GM19240 (cell line): ENCODE measurements around the gene ESRP2.

Experiments used
- DNase-seq: peaks from one replicate; pipeline ENCODE4 v3.0.0; 2011; ENCODE audit warnings: low spot score; ENCODE audit not compliant: insufficient read length

ESRP2 gene

GRCh38 chr16:68264128-68265077 lies 28.5 kb upstream of the ESRP2 start, which contains the start of gene SLC7A6:
Gene SLC7A6 (plus strand): TSS chr16:68264526. CDS start chr16:68274727, 10,201 bp downstream.
- peak; percentile 87 for DNase-seq

GRCh38 chr16:68263559-68264127 lies 27.7 kb upstream of the ESRP2 start:
- DNase-seq = no peak

GRCh38 chr16:68259007-68259825 lies 23.3 kb upstream of the ESRP2 start:
- DNase-seq = no peak

- no peak for DNase-seq
Measured at GRCh38 chr16:68257906-68258800, 22.2 kb upstream of the ESRP2 start.

GRCh38 chr16:68257251-68257905 lies 21.5 kb upstream of the ESRP2 start:
- peak; percentile 72 for DNase-seq

- no peak for DNase-seq
Measured at GRCh38 chr16:68255712-68256111, 19.8 kb upstream of the ESRP2 start.

- no peak for DNase-seq
Measured at GRCh38 chr16:68253721-68254120, 17.8 kb upstream of the ESRP2 start.

GRCh38 chr16:68252383-68252782 lies 16.5 kb upstream of the ESRP2 start:
- no peak for DNase-seq

- DNase-seq = no peak
Measured at GRCh38 chr16:68251832-68252231, 15.9 kb upstream of the ESRP2 start.

GRCh38 chr16:68250951-68251350 lies 15.0 kb upstream of the ESRP2 start:
- no peak for DNase-seq

GRCh38 chr16:68249371-68249770 lies 13.4 kb upstream of the ESRP2 start:
- DNase-seq = no peak

- no peak for DNase-seq
Measured at GRCh38 chr16:68247932-68248331, 12.0 kb upstream of the ESRP2 start.

- no peak for DNase-seq
Measured at GRCh38 chr16:68247400-68247799, 11.5 kb upstream of the ESRP2 start.

- DNase-seq = no peak
Measured at GRCh38 chr16:68246666-68247065, 10.7 kb upstream of the ESRP2 start.

- DNase-seq = no peak
Measured at GRCh38 chr16:68246121-68246520, 10.2 kb upstream of the ESRP2 start.

GRCh38 chr16:68244903-68245853 lies 9.3 kb upstream of the ESRP2 start, which contains the start of gene PLA2G15:
Gene PLA2G15 (plus strand): TSS chr16:68245373. CDS start chr16:68245427, 54 bp downstream.
- peak; percentile 72 for DNase-seq

- no peak for DNase-seq
Measured at GRCh38 chr16:68244481-68244902, 8.6 kb upstream of the ESRP2 start.

GRCh38 chr16:68242926-68243858 lies 7.3 kb upstream of the ESRP2 start:
- DNase-seq = no peak
